K562 (cell line): Measurements from ENCODE around the gene BRSK1. TPM values are rescaled to one million over a fixed set of nuclear protein-coding genes. Genes with fewer than 3 reads are reported as not detected.
A peak's percentile ranks its signal among the peaks of the same experiment; 100 is the strongest.

Experiments used
- BRD4 ChIP-seq: fragments of 200-600 bp; sonication (generic); IDR thresholded peaks from 2 replicates; pipeline ENCODE4 v1.6.1; 2017; ENCODE audit warnings: inconsistent platforms
- C11orf30 ChIP-seq: fragments of 450-650 bp; IDR thresholded peaks from 2 replicates; pipeline ENCODE4 v1.6.1; 2016; ENCODE audit warnings: low read depth, mild to moderate bottlenecking
- EGR1 ChIP-seq: fragments of 450-650 bp; conservative IDR thresholded peaks from 2 replicates; pipeline ENCODE4 v1.6.1; 2017; ENCODE audit warnings: mild to moderate bottlenecking
- KDM4B ChIP-seq, 2 experiments: fragments of 450-650 bp in 1 of 2; sonication (generic) in 1 of 2; IDR thresholded peaks; 2 replicates each; pipeline ENCODE4 v1.6.1; 2016 to 2017; ENCODE audit warnings: borderline replicate concordance in 2 of 2, antibody characterized with exemption in 1 of 2, low read depth in 1 of 2, mild to moderate bottlenecking in 1 of 2
- MECOM ChIP-seq: fragments of 250-450 bp; sonication (Bioruptor Pico); IDR thresholded peaks from 2 replicates; pipeline ENCODE4 v1.8.0; 2022; ENCODE audit warnings: inconsistent platforms
- NFE2L1 ChIP-seq: fragments of 450-650 bp; IDR thresholded peaks from 2 replicates; pipeline ENCODE4 v1.6.1; 2016; ENCODE audit warnings: missing genetic modification characterization, low read depth, mild to moderate bottlenecking, missing compliant biosample characterization, moderate library complexity, borderline replicate concordance
- SAP30 ChIP-seq: fragments of 200-600 bp; sonication (generic); IDR thresholded peaks from 2 replicates; pipeline ENCODE4 v1.6.1; 2012; ENCODE audit warnings: borderline replicate concordance, low read depth, mild to moderate bottlenecking, moderate library complexity, low read length, control low read depth, inconsistent platforms; ENCODE audit not compliant: insufficient read depth, poor library complexity, severe bottlenecking
- TFAM ChIP-seq: fragments of 250-450 bp; sonication (Bioruptor Pico); conservative IDR thresholded peaks from 2 replicates; pipeline ENCODE4 v1.5.0; 2021; ENCODE audit warnings: mild to moderate bottlenecking, moderate library complexity
- ZBTB1 ChIP-seq: sonication (generic); formaldehyde crosslinking; IDR thresholded peaks from 2 replicates; pipeline ENCODE4 v1.8.1; 2023; ENCODE audit warnings: missing genetic modification reagents, low read depth, mild to moderate bottlenecking, borderline replicate concordance
- ZNF23 ChIP-seq: fragments of 250-450 bp; sonication (Bioruptor Pico); IDR thresholded peaks from 2 replicates; pipeline ENCODE4 v1.4.0; 2020; ENCODE audit warnings: mild to moderate bottlenecking
- ZNF830 ChIP-seq: fragments of 250-450 bp; sonication (Bioruptor Pico); IDR thresholded peaks from 2 replicates; pipeline ENCODE4 v1.5.0; 2021; ENCODE audit warnings: mild to moderate bottlenecking
- polyA plus RNA-seq, 8 experiments: library from polyadenylated mRNA; depleted of rRNA in 4 of 8; stranded (reverse) in 5 of 8; unstranded in 3 of 8; fragments of >200 nt; fragmentation: Nextera tagmentation in 2 of 8; fragmentation: Illumina TruSeq in 1 of 8; extraction: Ambion mirVana in 2 of 8; extraction: Trizol in 1 of 8; gene quantifications; 2 replicates each; pipeline versions ENCODE4 v1.2.1 to v1.2.3, GENCODE V29; 2011 to 2014; ENCODE audit warnings: inconsistent platforms in 1 of 8, missing spikeins in 1 of 8
- total RNA-seq, 7 experiments: library from RNA; depleted of rRNA in 6 of 7; stranded (reverse); fragments of >200 nt in 6 of 7; fragmentation: Illumina TruSeq in 2 of 7; extraction: Trizol in 2 of 7; gene quantifications; 2 replicates each; pipeline versions ENCODE4 v1.2.1 to v1.2.3, GENCODE V29; 2011 to 2021; ENCODE audit warnings: low replicate concordance in 1 of 7
- TF ChIP-seq, protein P1 (sequence below), 2 experiments: fragments of 450-650 bp in 1 of 2; sonication (generic) in 1 of 2; formaldehyde crosslinking in 1 of 2; IDR thresholded peaks; 2 replicates each; pipeline versions ENCODE4 v1.7.1 to v1.9.0; 2016 to 2022; ENCODE audit warnings: inconsistent platforms in 1 of 2, mild to moderate bottlenecking in 1 of 2, missing genetic modification reagents in 1 of 2
- TF ChIP-seq, protein P2 (sequence below): fragments of 450-650 bp; formaldehyde crosslinking; conservative IDR thresholded peaks from 2 replicates; pipeline ENCODE4 v1.4.0; 2022; ENCODE audit warnings: mild to moderate bottlenecking, missing genetic modification characterization

Gene BRSK1
- total and polyA plus RNA-seq, 9 of the 15 experiments (the other 6 are each of a cell fraction or from before 2014, with no cell fraction given): 1.7 to 9.3 (median 3.8) TPM; not detected in 2

DNA sequence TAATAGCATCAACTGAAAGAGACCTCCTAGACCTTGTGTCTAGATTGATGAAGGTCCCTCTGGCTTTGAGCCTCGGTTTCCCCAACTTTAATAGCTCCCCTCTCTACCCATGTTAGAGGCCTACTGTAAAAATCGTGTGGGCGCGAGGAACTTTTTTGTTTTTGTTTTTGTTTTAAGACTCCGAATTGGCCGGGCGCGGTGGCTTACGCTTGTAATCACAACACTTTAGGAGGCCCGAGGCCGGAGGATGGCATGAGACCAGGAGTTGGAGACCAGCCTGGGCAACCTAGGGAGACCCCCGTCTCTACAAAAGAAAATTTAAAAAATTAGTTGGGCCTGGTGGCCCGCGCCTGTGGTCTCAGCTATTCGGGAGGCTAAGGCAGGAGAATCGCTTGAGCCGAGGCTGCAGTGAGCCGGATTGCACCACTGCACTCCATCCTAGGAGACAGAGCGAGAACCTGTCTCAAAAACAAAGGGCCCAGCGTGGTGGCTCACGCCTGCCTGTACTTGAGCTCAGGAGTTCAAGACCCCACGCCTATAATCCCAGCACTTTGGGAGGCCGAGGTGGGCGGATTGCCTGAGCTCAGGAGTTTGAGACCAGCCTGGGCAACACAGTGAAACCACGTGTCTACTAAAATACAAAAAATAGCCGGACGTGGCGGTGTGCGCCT, 24.1 kb upstream of the BRSK1 start (continued):
- TF ChIP-seq, protein P1, sequence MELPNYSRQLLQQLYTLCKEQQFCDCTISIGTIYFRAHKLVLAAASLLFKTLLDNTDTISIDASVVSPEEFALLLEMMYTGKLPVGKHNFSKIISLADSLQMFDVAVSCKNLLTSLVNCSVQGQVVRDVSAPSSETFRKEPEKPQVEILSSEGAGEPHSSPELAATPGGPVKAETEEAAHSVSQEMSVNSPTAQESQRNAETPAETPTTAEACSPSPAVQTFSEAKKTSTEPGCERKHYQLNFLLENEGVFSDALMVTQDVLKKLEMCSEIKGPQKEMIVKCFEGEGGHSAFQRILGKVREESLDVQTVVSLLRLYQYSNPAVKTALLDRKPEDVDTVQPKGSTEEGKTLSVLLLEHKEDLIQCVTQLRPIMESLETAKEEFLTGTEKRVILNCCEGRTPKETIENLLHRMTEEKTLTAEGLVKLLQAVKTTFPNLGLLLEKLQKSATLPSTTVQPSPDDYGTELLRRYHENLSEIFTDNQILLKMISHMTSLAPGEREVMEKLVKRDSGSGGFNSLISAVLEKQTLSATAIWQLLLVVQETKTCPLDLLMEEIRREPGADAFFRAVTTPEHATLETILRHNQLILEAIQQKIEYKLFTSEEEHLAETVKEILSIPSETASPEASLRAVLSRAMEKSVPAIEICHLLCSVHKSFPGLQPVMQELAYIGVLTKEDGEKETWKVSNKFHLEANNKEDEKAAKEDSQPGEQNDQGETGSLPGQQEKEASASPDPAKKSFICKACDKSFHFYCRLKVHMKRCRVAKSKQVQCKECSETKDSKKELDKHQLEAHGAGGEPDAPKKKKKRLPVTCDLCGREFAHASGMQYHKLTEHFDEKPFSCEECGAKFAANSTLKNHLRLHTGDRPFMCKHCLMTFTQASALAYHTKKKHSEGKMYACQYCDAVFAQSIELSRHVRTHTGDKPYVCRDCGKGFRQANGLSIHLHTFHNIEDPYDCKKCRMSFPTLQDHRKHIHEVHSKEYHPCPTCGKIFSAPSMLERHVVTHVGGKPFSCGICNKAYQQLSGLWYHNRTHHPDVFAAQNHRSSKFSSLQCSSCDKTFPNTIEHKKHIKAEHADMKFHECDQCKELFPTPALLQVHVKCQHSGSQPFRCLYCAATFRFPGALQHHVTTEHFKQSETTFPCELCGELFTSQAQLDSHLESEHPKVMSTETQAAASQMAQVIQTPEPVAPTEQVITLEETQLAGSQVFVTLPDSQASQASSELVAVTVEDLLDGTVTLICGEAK (IDR thresholded peaks at IDR 0.05): 0 out of 2 replicates have a peak, but pooled peaks have one; percentile 70
- TF ChIP-seq, protein P1 (CRISPR knock-in tag; IDR thresholded peaks at IDR 0.05): no peak
- TF ChIP-seq ZNF830 (0 out of 2 replicates have a peak, but pooled peaks have one; percentile 22), EGR1 (0 out of 2 replicates have a peak, but pooled peaks have one; percentile 21), C11orf30 (no peak), TFAM (CRISPR knock-in tag) (no peak), SAP30 (peak; percentile 44), KDM4B (IDR thresholded peaks at IDR 0.05; ENCODE audit: borderline replicate concordance in 2 of 2, low read depth in 1 of 2) (no peak), ZBTB1 (CRISPR knock-in tag) (0 out of 2 replicates have a peak, but pooled peaks have one; percentile 21), NFE2L1 (tag) (no peak), BRD4 (peak; percentile 64; the same call in 1 of the 2 replicates), ZNF23 (CRISPR knock-in tag) (no peak), MECOM (CRISPR knock-in tag) (no peak)
- TF ChIP-seq, protein P2, sequence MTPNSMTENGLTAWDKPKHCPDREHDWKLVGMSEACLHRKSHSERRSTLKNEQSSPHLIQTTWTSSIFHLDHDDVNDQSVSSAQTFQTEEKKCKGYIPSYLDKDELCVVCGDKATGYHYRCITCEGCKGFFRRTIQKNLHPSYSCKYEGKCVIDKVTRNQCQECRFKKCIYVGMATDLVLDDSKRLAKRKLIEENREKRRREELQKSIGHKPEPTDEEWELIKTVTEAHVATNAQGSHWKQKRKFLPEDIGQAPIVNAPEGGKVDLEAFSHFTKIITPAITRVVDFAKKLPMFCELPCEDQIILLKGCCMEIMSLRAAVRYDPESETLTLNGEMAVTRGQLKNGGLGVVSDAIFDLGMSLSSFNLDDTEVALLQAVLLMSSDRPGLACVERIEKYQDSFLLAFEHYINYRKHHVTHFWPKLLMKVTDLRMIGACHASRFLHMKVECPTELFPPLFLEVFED (CRISPR knock-in tag): peak; percentile 42; the same call in 1 of the 2 replicates
